IMR-90 (cell line): ENCODE data around the gene MEIS2. TPM values are rescaled to one million over a fixed set of nuclear protein-coding genes. Genes with fewer than 3 reads are reported as not detected.

Experiments
- ATAC-seq: fragments of 200-7000 bp; cut with Tn5 transposase; 2 replicates; pipeline ENCODE4 v1.9.1; 2020; ENCODE audit warnings: low read depth, mild to moderate bottlenecking, moderate library complexity
- BruUV-seq: library from RNA; stranded (reverse); fragments of 400-500 nt; replicated peaks from 2 replicates; lab custom pipeline; 2021; lab: Mats Ljungman, UMichigan
- CTCF ChIA-PET: fragments of 300-600 bp; formaldehyde crosslinking; extraction: SDS; loops from one replicate; lab custom pipeline; 2021; ENCODE audit warnings: antibody characterized with exemption; lab: Yijun Ruan, JAX
- POLR2A ChIA-PET: fragments of 300-600 bp; sonication (Branson Sonifier 250); formaldehyde crosslinking; loops from one replicate; lab custom pipeline; 2022; ENCODE audit warnings: antibody characterized with exemption; ENCODE audit not compliant: unreplicated experiment; lab: Charles Lee
- DNase-seq: peaks from one replicate; pipeline ENCODE4 v3.0.0; 2013
- H2AFZ ChIP-seq: replicated peaks from 2 replicates; pipeline ENCODE3; 2013; ENCODE audit warnings: low read length, mild to moderate bottlenecking; ENCODE audit not compliant: poor library complexity
- H2AK5ac ChIP-seq: 2 replicates; pipeline ENCODE4 v1.6.1; 2013; ENCODE audit warnings: low read depth, low read length, inconsistent platforms
- H2AK9ac ChIP-seq: replicated peaks from 2 replicates; pipeline ENCODE3; 2013; ENCODE audit warnings: mild to moderate bottlenecking, low read depth, low read length, moderate library complexity; ENCODE audit not compliant: poor library complexity
- H2BK120ac ChIP-seq: 2 replicates; pipeline ENCODE4 v1.6.1; 2013; ENCODE audit warnings: low read depth, low read length, inconsistent platforms
- H2BK15ac ChIP-seq: 3 replicates; pipeline ENCODE4 v1.6.1; 2013; ENCODE audit warnings: low read depth, low read length, inconsistent platforms
- H2BK20ac ChIP-seq: 2 replicates; pipeline ENCODE4 v1.6.1; 2013; ENCODE audit warnings: low read depth, mild to moderate bottlenecking, inconsistent platforms, low read length, moderate library complexity
- H2BK5ac ChIP-seq: 2 replicates; pipeline ENCODE4 v1.6.1; 2013; ENCODE audit warnings: mild to moderate bottlenecking, low read depth, low read length, inconsistent platforms; ENCODE audit not compliant: poor library complexity, severe bottlenecking
- H3K14ac ChIP-seq: replicated peaks from 2 replicates; pipeline ENCODE4 v1.6.1; 2013; ENCODE audit warnings: low read depth, low read length, inconsistent platforms
- H3K18ac ChIP-seq: 2 replicates; pipeline ENCODE4 v1.6.1; 2013; ENCODE audit warnings: low read depth, low read length, control low read depth
- H3K23ac ChIP-seq: 2 replicates; pipeline ENCODE4 v1.6.1; 2013; ENCODE audit warnings: low read depth, low read length, inconsistent platforms
- H3K27ac ChIP-seq: 2 replicates; pipeline ENCODE4 v1.5.1; 2013; ENCODE audit warnings: mild to moderate bottlenecking, control low read depth, low read length; ENCODE audit not compliant: insufficient read depth
- H3K27me3 ChIP-seq: 2 replicates; pipeline ENCODE4 v1.6.1; 2013; ENCODE audit warnings: low read length; ENCODE audit not compliant: control insufficient read depth, insufficient read depth
- H3K36me3 ChIP-seq: 2 replicates; pipeline ENCODE4 v1.6.1; 2013; ENCODE audit warnings: low read length, mixed read lengths; ENCODE audit not compliant: control insufficient read depth, insufficient read depth
- H3K4ac ChIP-seq: 2 replicates; pipeline ENCODE4 v1.6.1; 2013; ENCODE audit warnings: low read depth, low read length, inconsistent platforms
- H3K4me1 ChIP-seq: 2 replicates; pipeline ENCODE4 v1.6.1; 2013; ENCODE audit warnings: low read length, mixed read lengths; ENCODE audit not compliant: control insufficient read depth, insufficient read depth
- H3K4me2 ChIP-seq: 2 replicates; pipeline ENCODE4 v1.6.1; 2013; ENCODE audit warnings: low read depth, mild to moderate bottlenecking, control low read depth, low read length, moderate library complexity
- H3K4me3 ChIP-seq: 2 replicates; pipeline ENCODE4 v1.5.1; 2013; ENCODE audit warnings: low read depth, mild to moderate bottlenecking, control low read depth, low read length, moderate library complexity; ENCODE audit not compliant: insufficient read depth
- H3K56ac ChIP-seq: 2 replicates; pipeline ENCODE4 v1.6.1; 2013; ENCODE audit warnings: low read length, inconsistent platforms; ENCODE audit not compliant: insufficient read depth; ENCODE audit errors: extremely low read depth
- H3K79me1 ChIP-seq, 2 experiments: 2 replicates each; pipeline ENCODE4 v1.6.1; 2013; ENCODE audit warnings: low read length in 2 of 2, inconsistent platforms in 1 of 2, low read depth in 1 of 2
- H3K9ac ChIP-seq: 2 replicates; pipeline ENCODE4 v1.6.1; 2013; ENCODE audit warnings: low read depth, low read length, control low read depth
- H3K9me1 ChIP-seq: 2 replicates; pipeline ENCODE4 v1.6.1; 2013; ENCODE audit warnings: low read length, inconsistent platforms; ENCODE audit not compliant: insufficient read depth
- H3K9me3 ChIP-seq: 2 replicates; pipeline ENCODE4 v1.6.1; 2013; ENCODE audit warnings: low read length; ENCODE audit not compliant: control insufficient read depth, insufficient read depth
- H4K20me1 ChIP-seq: 2 replicates; pipeline ENCODE4 v1.6.1; 2013; ENCODE audit warnings: low read length, inconsistent platforms; ENCODE audit not compliant: insufficient read depth
- H4K5ac ChIP-seq: 2 replicates; pipeline ENCODE4 v1.6.1; 2013; ENCODE audit warnings: mild to moderate bottlenecking, low read depth, low read length, control low read depth
- H4K8ac ChIP-seq, 2 experiments: 2 replicates each; pipeline ENCODE4 v1.6.1; 2013; ENCODE audit warnings: low read depth in 2 of 2, low read length in 2 of 2, control low read depth in 1 of 2, inconsistent platforms in 1 of 2
- H4K91ac ChIP-seq: 2 replicates; pipeline ENCODE4 v1.6.1; 2013; ENCODE audit warnings: low read depth, low read length, inconsistent platforms; ENCODE audit not compliant: insufficient read depth
- CEBPB ChIP-seq: IDR thresholded peaks from 2 replicates; pipeline ENCODE4 v1.6.1; 2012; ENCODE audit warnings: low read depth, low read length, improper control_type of control experiment
- FOS ChIP-seq: fragments of 150-350 bp; IDR thresholded peaks from 2 replicates; pipeline ENCODE4 v1.6.1; 2016; ENCODE audit warnings: low read depth, low read length
- MAZ ChIP-seq: IDR thresholded peaks from 2 replicates; pipeline ENCODE4 v1.6.1; 2012; ENCODE audit warnings: low read depth, mild to moderate bottlenecking, low read length, improper control_type of control experiment, moderate library complexity, borderline replicate concordance
- MXI1 ChIP-seq: IDR thresholded peaks from 2 replicates; pipeline ENCODE4 v1.6.1; 2012; ENCODE audit warnings: low read depth, mild to moderate bottlenecking, low read length, moderate library complexity, borderline replicate concordance
- NFE2L2 ChIP-seq: fragments of 150-350 bp; IDR thresholded peaks from 2 replicates; pipeline ENCODE4 v1.6.1; 2016; ENCODE audit warnings: low read depth, mild to moderate bottlenecking, low read length
- POLR2A ChIP-seq: IDR thresholded peaks from 2 replicates; pipeline ENCODE4 v1.6.1; 2012; ENCODE audit warnings: mild to moderate bottlenecking, low read depth, low read length
- RAD21 ChIP-seq: IDR thresholded peaks from 2 replicates; pipeline ENCODE4 v1.6.1; 2012; ENCODE audit warnings: low read length, improper control_type of control experiment
- RCOR1 ChIP-seq: IDR thresholded peaks from 2 replicates; pipeline ENCODE4 v1.6.1; 2012; ENCODE audit warnings: mild to moderate bottlenecking, low read length, improper control_type of control experiment; ENCODE audit not compliant: insufficient replicate concordance
- SMC3 ChIP-seq: fragments of 150-350 bp; IDR thresholded peaks from 2 replicates; pipeline ENCODE4 v1.6.1; 2016; ENCODE audit warnings: low read depth, mild to moderate bottlenecking, antibody characterized with exemption, low read length, moderate library complexity
- WGBS, 2 experiments: methylation state at CpG; one replicate each; pipeline versions ENCODE4 v1.1.5 to v1.1.7; 2013; ENCODE audit warnings: missing lambda C conversion rate in 2 of 2; ENCODE audit not compliant: insufficient read length in 1 of 2; ENCODE audit errors: extremely low coverage in 2 of 2; 5-methylcytosine and 5-hydroxymethylcytosine counted together
- dilution Hi-C: fragments of 300-500 bp; cut with HindIII; formaldehyde crosslinking; loops from one replicate; pipeline ENCODE4 v1.14.3; 2018; ENCODE audit warnings: low sequenced_read_pairs; ENCODE audit not compliant: unreplicated experiment
- in situ Hi-C: fragments of 300-500 bp; cut with MboI; formaldehyde crosslinking; loops from 3 replicates; pipeline ENCODE4 v1.14.3; 2019; ENCODE audit warnings: low sequenced_read_pairs, inconsistent platforms, mixed read lengths
- intact Hi-C: fragments of 100-400 bp; cut with micrococcal nuclease; formaldehyde crosslinking; loops from 2 replicates; pipeline ENCODE4 v1.10.0; 2022
- polyA plus RNA-seq, 3 experiments: library from polyadenylated mRNA; depleted of rRNA; stranded (reverse); fragments of >200 nt; gene quantifications; 2 replicates each; pipeline ENCODE4 v1.2.3, GENCODE V29; 2012; ENCODE audit warnings: low replicate concordance in 1 of 3
- total RNA-seq: library from RNA; depleted of rRNA; stranded (reverse); fragments of >200 nt; gene quantifications from 2 replicates; pipeline ENCODE4 v1.2.3, GENCODE V29; 2012
- TF ChIP-seq, protein P1 (sequence below): conservative IDR thresholded peaks from 2 replicates; pipeline ENCODE4 v1.5.1; 2012; ENCODE audit warnings: mild to moderate bottlenecking, low read depth, low read length, improper control_type of control experiment

The MEIS2 gene
- total and polyA plus RNA-seq, 2 of the 4 experiments (the other 2 are of a cell fraction), result 70.1 to 71.3 TPM

DNA sequence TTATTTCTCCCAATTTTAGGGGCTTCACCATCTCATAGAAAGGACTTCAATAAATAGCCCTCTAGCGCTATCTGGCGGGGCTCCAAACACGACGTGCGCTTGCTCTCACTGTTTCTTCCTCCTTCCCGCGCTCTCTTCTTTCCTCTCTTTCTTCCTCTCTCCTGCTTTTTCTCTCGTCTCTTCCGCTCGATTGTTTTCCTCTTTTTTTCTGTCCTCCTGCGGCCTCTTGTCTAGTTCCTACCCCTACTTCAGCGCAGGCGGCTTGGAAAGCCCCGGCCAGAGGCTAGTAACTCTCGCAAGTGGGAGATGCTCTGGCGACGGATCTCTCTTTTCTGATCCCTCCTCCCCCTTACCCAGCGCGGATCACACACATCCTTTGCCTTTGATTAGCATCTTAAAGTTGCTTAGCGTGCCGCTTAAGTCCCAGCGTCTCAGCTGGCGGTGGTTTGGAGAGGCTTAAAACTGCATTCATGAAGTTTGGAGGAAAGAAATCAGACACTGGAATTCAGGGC, 6.2 kb upstream of the MEIS2 start:
- TF ChIP-seq SMC3 (peak; percentile 13; the same call in 1 of the 2 replicates), MAZ (no peak), RAD21 (peak; percentile 34; the same call in 1 of the 2 replicates), FOS (no peak), CEBPB (no peak), POLR2A (no peak), NFE2L2 (no peak), MXI1 (no peak), RCOR1 (no peak)
- TF ChIP-seq, protein P1, sequence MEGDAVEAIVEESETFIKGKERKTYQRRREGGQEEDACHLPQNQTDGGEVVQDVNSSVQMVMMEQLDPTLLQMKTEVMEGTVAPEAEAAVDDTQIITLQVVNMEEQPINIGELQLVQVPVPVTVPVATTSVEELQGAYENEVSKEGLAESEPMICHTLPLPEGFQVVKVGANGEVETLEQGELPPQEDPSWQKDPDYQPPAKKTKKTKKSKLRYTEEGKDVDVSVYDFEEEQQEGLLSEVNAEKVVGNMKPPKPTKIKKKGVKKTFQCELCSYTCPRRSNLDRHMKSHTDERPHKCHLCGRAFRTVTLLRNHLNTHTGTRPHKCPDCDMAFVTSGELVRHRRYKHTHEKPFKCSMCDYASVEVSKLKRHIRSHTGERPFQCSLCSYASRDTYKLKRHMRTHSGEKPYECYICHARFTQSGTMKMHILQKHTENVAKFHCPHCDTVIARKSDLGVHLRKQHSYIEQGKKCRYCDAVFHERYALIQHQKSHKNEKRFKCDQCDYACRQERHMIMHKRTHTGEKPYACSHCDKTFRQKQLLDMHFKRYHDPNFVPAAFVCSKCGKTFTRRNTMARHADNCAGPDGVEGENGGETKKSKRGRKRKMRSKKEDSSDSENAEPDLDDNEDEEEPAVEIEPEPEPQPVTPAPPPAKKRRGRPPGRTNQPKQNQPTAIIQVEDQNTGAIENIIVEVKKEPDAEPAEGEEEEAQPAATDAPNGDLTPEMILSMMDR, result peak; percentile 21; the same call in 1 of the 2 replicates
- Histone ChIP-seq H3K23ac (peak overlapping the region; percentile 23; the same call in 1 of the 2 replicates), H2AK5ac (0 out of 2 replicates have a peak overlapping the region, but pooled peaks have one; percentile 2), H2AFZ (peak overlapping the region; percentile 78), H3K4me3 (peak overlapping the region; percentile 25; the same call in 1 of the 2 replicates), H3K27ac (no peak overlapping the region), H2AK9ac (peak overlapping the region; percentile 34), H3K79me1 (peaks cover 0 to 20% of the 10 kb centered on the region in 2 experiments; a peak in 3 of 4 replicates), H2BK15ac (no peak overlapping the region), H3K36me3 (no peaks in the 10 kb centered on the region), H2BK20ac (no peak overlapping the region), H3K27me3 (no peaks in the 10 kb centered on the region; the same call in 1 of the 2 replicates), H3K9me3 (no peaks in the 10 kb centered on the region), H3K18ac (no peak overlapping the region), H3K56ac (no peak overlapping the region), H3K9me1 (no peaks in the 10 kb centered on the region), H2BK120ac (no peak overlapping the region), H4K8ac (peak overlapping the region in 1 of 2 experiments; percentile 60; a peak in 1 of 4 replicates), H3K4me1 (peaks cover 2% of the 10 kb centered on the region; the same call in 1 of the 2 replicates), H3K14ac (no peak overlapping the region), H3K4ac (no peak overlapping the region; the same call in 1 of the 2 replicates), H3K4me2 (peak overlapping the region; percentile 49), H4K20me1 (no peaks in the 10 kb centered on the region), H2BK5ac (no peak overlapping the region), H3K9ac (peak overlapping the region; percentile 1; the same call in 1 of the 2 replicates), H4K91ac (no peak overlapping the region), H4K5ac (no peak overlapping the region; the same call in 1 of the 2 replicates)
- no TSS peak for BruUV-seq
- intact Hi-C loops, result loop anchor here (10.0 kb wide), 3 partner anchors 602 to 1582 kb away; no protein-coding TSS in a partner anchor
- dilution Hi-C loops, result no loop called here
- 12% methylated on average over 7 of the region's 23 CpGs; no CpG with 5 or more reads in 1 of the 2 experiments for WGBS, 2 experiments
- ATAC-seq, result no peak
- POLR2A ChIA-PET, result interaction anchor here (0.7 kb wide), 1 partner anchor 52 kb away, joined by 4 read pairs; no protein-coding TSS in a partner anchor
- DNase-seq, result peak; percentile 24
- CTCF ChIA-PET, result interaction anchor here (0.6 to 0.7 kb wide), 2 partner anchors 169 to 263 kb away, joined by 3 read pairs; no protein-coding TSS in a partner anchor
- in situ Hi-C loops, result no loop called here
